ENCODE measurements around the gene RARRES1.

Gene RARRES1

GRCh38 chr3:158680861-158681260, 51.4 kb downstream of the RARRES1 start:
- DNase-seq = no peak

- no peak for DNase-seq
Observed at GRCh38 chr3:158679547-158680000, 52.7 kb downstream of the RARRES1 start.

- no peak for DNase-seq
Observed at GRCh38 chr3:158678687-158679086, 53.6 kb downstream of the RARRES1 start.

- DNase-seq = no peak
Observed at GRCh38 chr3:158672215-158673176, 59.8 kb downstream of the RARRES1 start, which contains the start of gene LXN. LXN (minus strand) TSS chr3:158672648; CDS start chr3:158672478, 170 bp downstream.

- DNase-seq = no peak
Observed at GRCh38 chr3:158671821-158672214, 60.4 kb downstream of the RARRES1 start.

GRCh38 chr3:158668506-158668905, 63.8 kb downstream of the RARRES1 start:
- no peak for DNase-seq

GRCh38 chr3:158666416-158666815, 65.8 kb downstream of the RARRES1 start:
- DNase-seq = no peak

- no peak for DNase-seq
Observed at GRCh38 chr3:158663832-158664231, 68.4 kb downstream of the RARRES1 start.

GRCh38 chr3:158663246-158663645, 69.0 kb downstream of the RARRES1 start:
- no peak for DNase-seq

- DNase-seq = no peak
Observed at GRCh38 chr3:158660711-158661110, 71.5 kb downstream of the RARRES1 start.

GRCh38 chr3:158659454-158660237, 72.6 kb downstream of the RARRES1 start:
- DNase-seq = peak; percentile 36 to 45

GRCh38 chr3:158658889-158659288, 73.4 kb downstream of the RARRES1 start:
- no peak for DNase-seq

- DNase-seq = no peak
Observed at GRCh38 chr3:158652463-158652862, 79.8 kb downstream of the RARRES1 start.

- DNase-seq = no peak
Observed at GRCh38 chr3:158651192-158651591, 81.1 kb downstream of the RARRES1 start.

- no peak for DNase-seq
Observed at GRCh38 chr3:158649791-158650190, 82.5 kb downstream of the RARRES1 start.
